ENCODE data around the gene LRBA. TPM values are rescaled to one million over a fixed set of nuclear protein-coding genes. Genes with fewer than 3 reads are reported as not detected.

Gene LRBA
- total RNA-seq, 1 donor from 2014 or later = 28.2 TPM

- Mint-ChIP-seq H3K4me1 (peaks cover 32% of the 10 kb centered on the region), H3K27ac (ENCODE audit: unreplicated experiment) (no peak overlapping the region), H3K9me3 (no peaks in the 10 kb centered on the region), H3K27me3 (ENCODE audit: low read depth) (no peaks in the 10 kb centered on the region), H3K4me3 (no peak overlapping the region), H3K36me3 (ENCODE audit: low read depth) (no peaks in the 10 kb centered on the region)
- TF ChIP-seq CTCF (conservative IDR thresholded peaks at IDR 0.05) = no peak
- DNase-seq (ENCODE audit: low read depth, low spot score) = no peak
Measured at GRCh38 chr4:150679765-150680343, 335.2 kb downstream of the LRBA start.

DNA sequence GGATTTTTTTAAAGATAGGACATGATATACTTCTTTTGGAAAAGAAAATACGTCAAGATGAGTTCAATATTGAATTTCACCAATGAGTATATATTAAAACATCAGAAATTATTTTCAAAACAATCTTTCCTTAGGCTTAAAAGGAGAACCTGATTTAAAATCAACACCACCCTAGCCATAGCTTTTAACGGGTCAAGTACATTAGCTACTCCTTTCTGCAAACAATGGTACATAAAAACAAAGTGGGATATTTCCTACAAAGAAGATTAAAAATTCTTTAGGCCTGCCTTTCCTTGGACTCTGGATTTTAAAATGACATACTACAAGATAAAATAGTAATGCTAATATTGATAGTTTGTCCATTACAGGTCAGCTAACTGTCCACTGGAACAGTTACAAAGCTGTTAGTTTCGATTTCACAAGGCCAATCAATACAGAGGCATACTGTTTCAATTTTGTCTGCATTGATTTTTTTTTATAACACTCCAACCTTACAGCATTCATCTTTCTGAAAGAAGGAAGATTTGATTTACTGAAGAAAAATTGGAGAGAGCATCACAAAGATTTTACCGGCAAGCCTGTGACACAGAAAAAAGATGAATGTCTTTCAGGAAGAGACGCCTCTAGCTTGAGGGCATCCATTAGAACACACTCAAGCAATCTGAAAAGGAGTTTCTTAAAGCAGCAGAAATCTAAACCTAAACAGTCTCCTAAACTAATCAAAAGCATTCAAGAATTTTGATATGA is 335.9 kb downstream of the LRBA start:
- no peak for TF ChIP-seq CTCF (conservative IDR thresholded peaks at IDR 0.05)
- H3K9me3 Mint-ChIP-seq = no peaks in the 10 kb centered on the region
- no peaks in the 10 kb centered on the region for H3K27me3 Mint-ChIP-seq (ENCODE audit: low read depth)
- no peak overlapping the region for H3K4me3 Mint-ChIP-seq
- DNase-seq (ENCODE audit: low read depth, low spot score) = no peak
- H3K36me3 Mint-ChIP-seq (ENCODE audit: low read depth) = no peaks in the 10 kb centered on the region
- H3K4me1 Mint-ChIP-seq = peaks cover 25% of the 10 kb centered on the region
- H3K27ac Mint-ChIP-seq (ENCODE audit: unreplicated experiment) = no peak overlapping the region

DNA sequence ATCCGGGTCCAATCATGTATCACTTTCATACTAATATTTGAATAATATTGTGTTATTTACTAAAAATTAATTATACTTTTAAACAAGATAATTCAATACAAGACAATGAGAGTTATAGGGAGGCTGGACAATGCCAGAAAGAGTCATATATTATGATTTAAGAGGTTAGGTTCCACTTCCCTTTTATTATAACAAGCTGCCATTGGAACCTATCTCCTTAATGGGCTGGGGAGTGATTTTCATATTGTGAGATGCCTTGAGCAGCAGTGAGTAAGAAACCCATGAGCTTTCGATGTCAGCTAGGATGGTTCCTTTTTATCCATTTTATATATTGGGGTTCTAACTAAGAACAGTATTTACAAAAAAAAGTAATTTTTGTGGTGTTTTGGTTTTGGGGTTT is 341.3 kb downstream of the LRBA start:
- Mint-ChIP-seq H3K36me3 (ENCODE audit: low read depth) (no peaks in the 10 kb centered on the region), H3K4me1 (no peaks in the 10 kb centered on the region), H3K27me3 (ENCODE audit: low read depth) (no peaks in the 10 kb centered on the region), H3K27ac (ENCODE audit: unreplicated experiment) (no peak overlapping the region), H3K9me3 (no peaks in the 10 kb centered on the region), H3K4me3 (no peak overlapping the region)
- no peak for TF ChIP-seq CTCF (conservative IDR thresholded peaks at IDR 0.05)
- DNase-seq (ENCODE audit: low read depth, low spot score) = no peak

GRCh38 chr4:150668824-150669223 is 346.3 kb downstream of the LRBA start:
- Mint-ChIP-seq H3K9me3 (no peaks in the 10 kb centered on the region), H3K4me3 (no peak overlapping the region), H3K27ac (ENCODE audit: unreplicated experiment) (no peak overlapping the region), H3K4me1 (no peaks in the 10 kb centered on the region), H3K27me3 (ENCODE audit: low read depth) (no peaks in the 10 kb centered on the region), H3K36me3 (ENCODE audit: low read depth) (no peaks in the 10 kb centered on the region)
- no peak for TF ChIP-seq CTCF (conservative IDR thresholded peaks at IDR 0.05)
- no peak for DNase-seq (ENCODE audit: low read depth, low spot score)

DNA sequence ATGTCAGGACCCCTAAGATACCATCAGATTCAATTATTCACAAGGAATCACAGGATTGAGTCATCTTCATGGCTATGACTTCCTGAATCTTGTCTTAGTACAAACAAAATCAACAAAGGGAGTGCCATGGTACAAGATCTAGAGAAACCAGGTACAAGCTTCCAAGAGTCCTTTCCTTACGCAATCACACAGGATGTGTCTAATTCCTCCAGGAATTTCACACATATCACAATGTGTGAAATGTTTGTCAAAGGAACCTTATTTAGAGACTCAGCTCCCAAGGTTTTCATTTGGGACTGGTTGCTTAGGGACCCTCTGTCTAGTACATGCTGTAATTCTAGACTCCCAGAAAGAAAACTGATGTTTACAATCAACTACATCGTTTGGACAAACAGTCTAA is 350.1 kb downstream of the LRBA start:
- TF ChIP-seq CTCF (conservative IDR thresholded peaks at IDR 0.05) = no peak
- Mint-ChIP-seq H3K4me1 (no peaks in the 10 kb centered on the region), H3K4me3 (no peak overlapping the region), H3K27me3 (ENCODE audit: low read depth) (no peaks in the 10 kb centered on the region), H3K9me3 (no peaks in the 10 kb centered on the region), H3K36me3 (ENCODE audit: low read depth) (no peaks in the 10 kb centered on the region), H3K27ac (ENCODE audit: unreplicated experiment) (no peak overlapping the region)
- no peak for DNase-seq (ENCODE audit: low read depth, low spot score)
